Measurements from ENCODE around the gene CYP4F3.
A peak's percentile ranks its signal among the peaks of the same experiment; 100 is the strongest.

The CYP4F3 gene

GRCh38 chr19:15666883-15667282 lies 26.2 kb downstream of the CYP4F3 start:
- ChIA-PET POLR2A (ENCODE audit: low non-redundant PET) (no interaction called here), CTCF (interaction anchor here (0.5 kb wide), 1 partner anchor 38 kb away, joined by 5 read pairs; no protein-coding TSS in a partner anchor)
- no peak for TF ChIP-seq CTCF (conservative IDR thresholded peaks at IDR 0.05; ENCODE audit: low read depth)
- no peak for DNase-seq (ENCODE audit: low spot score)
- no peak overlapping the region for H3K27ac ChIP-seq

GRCh38 chr19:15669440-15669839 lies 28.7 kb downstream of the CYP4F3 start:
- no peak overlapping the region for H3K27ac ChIP-seq
- DNase-seq (ENCODE audit: low spot score) = no peak
- ChIA-PET CTCF (no interaction called here), POLR2A (ENCODE audit: low non-redundant PET) (no interaction called here)
- no peak for TF ChIP-seq CTCF (conservative IDR thresholded peaks at IDR 0.05; ENCODE audit: low read depth)

GRCh38 chr19:15669891-15670290 lies 29.2 kb downstream of the CYP4F3 start:
- TF ChIP-seq CTCF (conservative IDR thresholded peaks at IDR 0.05; ENCODE audit: low read depth) = no peak
- ChIA-PET POLR2A (ENCODE audit: low non-redundant PET) (no interaction called here), CTCF (no interaction called here)
- no peak for DNase-seq (ENCODE audit: low spot score)
- no peak overlapping the region for H3K27ac ChIP-seq

- no peak for DNase-seq (ENCODE audit: low spot score)
- ChIA-PET POLR2A (ENCODE audit: low non-redundant PET) (no interaction called here), CTCF (no interaction called here)
- TF ChIP-seq CTCF (conservative IDR thresholded peaks at IDR 0.05; ENCODE audit: low read depth) = no peak
- H3K27ac ChIP-seq = no peak overlapping the region
Observed at GRCh38 chr19:15671237-15671821, 30.6 kb downstream of the CYP4F3 start.

GRCh38 chr19:15671891-15672579 lies 31.3 kb downstream of the CYP4F3 start:
- no peak for DNase-seq (ENCODE audit: low spot score)
- H3K27ac ChIP-seq = peak overlapping the region; percentile 90
- ChIA-PET CTCF (interaction anchor here (0.5 to 0.7 kb wide), 2 partner anchors 28 to 90 kb away, joined by 3 to 4 read pairs; no protein-coding TSS in a partner anchor), POLR2A (ENCODE audit: low non-redundant PET) (no interaction called here)
- no peak for TF ChIP-seq CTCF (conservative IDR thresholded peaks at IDR 0.05; ENCODE audit: low read depth)

GRCh38 chr19:15672580-15673175 lies 32.0 kb downstream of the CYP4F3 start, which contains the start of gene CYP4F12:
Gene CYP4F12 (plus strand): TSS chr19:15673087. CDS start chr19:15673530, 443 bp downstream.
- no peak for TF ChIP-seq CTCF (conservative IDR thresholded peaks at IDR 0.05; ENCODE audit: low read depth)
- peak within 1 kb of the TSS; percentile 90 for H3K27ac ChIP-seq
- ChIA-PET POLR2A (ENCODE audit: low non-redundant PET) (no interaction called here), CTCF (interaction anchor here (0.7 kb wide), 1 partner anchor 90 kb away, joined by 3 read pairs; no protein-coding TSS in a partner anchor)
- peak; percentile 60 for DNase-seq (ENCODE audit: low spot score)

All from RWPE1 (cell line).